NCI-H146 treated with DMSO at 0.1 percent for 48 hours (cell line): ENCODE measurements around the gene SOAT1.
"Not testable (repeated sequence)": the region's sequence is repeated elsewhere in the genome, so short reads cannot be mapped to it uniquely, and the experiment has no call there.

Experiments used
- DNase-seq: peaks from one replicate; lab custom pipeline; 2025; ENCODE audit not compliant: unreplicated experiment; lab: John Stamatoyannopoulos, UW

The SOAT1 gene

DNA sequence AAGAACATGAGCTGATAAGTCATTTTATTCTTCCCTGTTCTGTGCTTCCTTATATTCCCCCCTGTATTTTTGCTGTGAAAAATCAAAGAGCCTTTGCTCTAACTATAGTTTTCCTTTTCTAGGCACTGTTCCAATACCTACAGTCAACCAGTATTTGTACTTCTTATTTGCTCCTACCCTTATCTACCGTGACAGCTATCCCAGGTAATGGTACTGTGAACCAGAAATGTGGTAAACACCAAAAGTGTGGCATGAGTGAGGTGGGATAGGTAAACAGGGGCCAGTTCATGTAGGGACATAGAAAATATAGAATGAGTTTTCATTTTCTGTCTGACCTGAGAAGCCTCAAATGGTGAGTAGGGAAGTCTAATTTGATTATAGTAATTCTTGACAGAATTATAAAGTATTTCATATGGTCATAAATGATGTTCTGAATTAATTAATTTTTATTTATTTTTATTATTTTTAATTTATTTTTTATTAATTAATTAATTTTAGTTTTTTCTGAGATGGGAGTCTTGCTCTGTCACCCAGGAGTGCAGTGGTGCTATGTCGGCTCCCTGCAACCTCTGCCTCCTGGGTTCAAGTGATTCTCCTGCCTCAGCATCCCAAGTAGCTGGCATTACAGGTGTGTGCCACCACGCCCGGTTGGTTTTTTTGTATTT, 49.3 kb downstream of the SOAT1 start:
- no peak for DNase-seq

DNA sequence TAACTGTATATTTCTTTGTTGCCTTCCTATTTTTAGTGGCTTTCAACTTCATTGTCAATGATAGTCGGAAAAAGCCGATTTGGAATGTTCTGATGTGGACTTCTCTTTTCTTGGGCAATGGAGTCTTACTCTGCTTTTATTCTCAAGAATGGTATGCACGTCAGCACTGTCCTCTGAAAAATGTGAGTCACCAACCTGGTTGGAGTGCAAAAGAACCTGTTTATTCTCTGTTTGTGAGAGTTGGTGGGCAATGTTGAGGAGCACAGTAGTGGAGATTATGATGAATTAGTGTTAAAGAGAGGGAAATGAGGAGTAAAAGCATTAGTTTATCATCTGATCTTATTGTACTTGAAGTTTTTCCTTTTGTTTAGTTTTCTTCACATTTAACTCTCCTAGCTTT, 57.7 kb downstream of the SOAT1 start:
- DNase-seq: no peak

DNA sequence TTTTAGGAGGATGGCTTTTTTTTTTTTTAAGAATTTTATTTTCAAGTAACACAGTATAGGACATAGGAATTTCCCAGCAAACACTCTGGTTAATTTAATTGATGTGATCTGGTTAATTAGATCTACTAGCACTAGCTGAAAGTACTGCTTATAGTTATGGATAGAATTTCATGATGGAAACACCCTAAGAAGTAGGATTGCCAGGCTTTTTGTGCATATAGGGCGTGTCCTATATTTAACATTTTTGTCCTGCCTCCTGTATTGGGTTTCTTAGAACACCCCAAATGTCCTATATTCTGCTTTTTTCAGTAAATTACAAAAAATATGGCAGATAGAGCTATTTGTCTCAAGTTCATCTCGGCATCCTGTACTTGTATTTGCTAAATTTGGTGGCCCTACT, 58.6 kb downstream of the SOAT1 start:
- no peak for DNase-seq

DNA sequence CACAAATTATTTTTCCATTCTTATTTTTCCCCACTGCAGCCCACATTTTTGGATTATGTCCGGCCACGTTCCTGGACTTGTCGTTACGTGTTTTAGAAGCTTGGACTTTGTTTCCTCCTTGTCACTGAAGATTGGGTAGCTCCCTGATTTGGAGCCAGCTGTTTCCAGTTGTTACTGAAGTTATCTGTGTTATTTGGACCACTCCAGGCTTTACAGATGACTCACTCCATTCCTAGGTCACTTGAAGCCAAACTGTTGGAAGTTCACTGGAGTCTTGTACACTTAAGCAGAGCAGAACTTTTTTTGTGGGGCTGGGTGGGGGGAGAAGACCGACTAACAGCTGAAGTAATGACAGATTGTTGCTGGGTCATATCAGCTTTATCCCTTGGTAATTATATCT, 59.9 kb downstream of the SOAT1 start:
- no peak for DNase-seq

DNA sequence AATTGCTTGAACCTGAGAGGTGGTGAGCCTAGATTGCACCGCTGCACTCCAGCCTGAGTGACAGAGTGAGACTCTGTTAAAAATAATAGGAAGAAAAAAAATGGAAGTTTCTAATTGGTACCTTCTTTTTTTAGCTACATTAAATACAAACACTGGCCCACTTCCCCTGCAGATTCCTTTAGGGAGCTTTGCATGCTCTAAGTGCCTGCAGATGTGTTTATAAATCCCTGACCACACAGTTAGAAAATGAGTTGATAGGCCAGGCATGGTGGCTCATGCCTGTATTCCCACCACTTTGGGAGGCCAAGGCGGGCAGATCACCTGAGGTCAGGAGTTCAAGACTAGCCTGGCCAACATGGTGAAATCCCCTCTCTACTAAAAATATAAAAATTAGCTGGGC, 68.0 kb downstream of the SOAT1 start:
- DNase-seq: not testable (repeated sequence)

DNA sequence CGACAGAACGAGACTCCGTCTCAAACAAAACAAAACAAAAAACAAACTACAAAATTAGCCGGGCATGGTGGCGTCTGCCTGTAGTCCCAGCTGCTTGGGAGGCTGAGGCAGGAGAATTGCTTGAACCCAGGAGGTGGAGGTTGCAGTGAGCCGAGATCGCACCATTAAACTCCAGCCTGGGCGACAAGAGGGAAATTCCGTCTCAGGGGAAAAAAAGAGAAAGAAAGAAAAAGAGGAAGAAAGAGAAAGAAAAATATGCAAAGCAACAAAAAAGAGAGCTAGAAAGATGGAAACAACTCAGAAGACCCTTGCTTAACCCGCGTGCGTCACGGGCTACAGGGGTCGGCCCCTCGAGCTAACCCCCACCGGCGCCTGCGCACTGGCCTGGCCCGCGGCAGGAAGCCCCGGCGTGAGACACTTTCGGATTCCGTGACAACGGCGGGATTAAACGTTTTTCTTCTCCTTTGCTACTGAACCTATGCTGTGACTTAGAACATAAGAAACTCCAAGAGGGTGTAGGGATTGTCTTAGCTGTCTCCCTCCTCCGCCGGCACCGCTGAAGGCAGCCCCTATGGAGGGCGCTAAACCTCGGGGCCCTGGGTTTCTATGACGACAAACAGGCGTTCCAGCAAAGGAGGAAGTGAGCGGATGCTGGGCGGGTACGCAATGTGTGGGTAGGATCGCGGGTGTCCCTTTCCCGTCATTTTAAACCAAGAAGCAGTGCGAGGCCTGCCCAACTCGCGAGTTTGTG, 71.9 kb downstream of the SOAT1 start, which contains the start of gene AXDND1:
TSS of gene AXDND1 (plus strand) at position 630 of the 751 bp plus-strand sequence. CDS start 539 bp downstream, outside the sequence.
- peak; percentile 65 for DNase-seq

- DNase-seq: no peak
These were observed 72.7 kb downstream of the SOAT1 start for GRCh38 chr1:179366093-179366800.

GRCh38 chr1:179369751-179370341, 76.2 kb downstream of the SOAT1 start:
- DNase-seq: peak; percentile 66

DNA sequence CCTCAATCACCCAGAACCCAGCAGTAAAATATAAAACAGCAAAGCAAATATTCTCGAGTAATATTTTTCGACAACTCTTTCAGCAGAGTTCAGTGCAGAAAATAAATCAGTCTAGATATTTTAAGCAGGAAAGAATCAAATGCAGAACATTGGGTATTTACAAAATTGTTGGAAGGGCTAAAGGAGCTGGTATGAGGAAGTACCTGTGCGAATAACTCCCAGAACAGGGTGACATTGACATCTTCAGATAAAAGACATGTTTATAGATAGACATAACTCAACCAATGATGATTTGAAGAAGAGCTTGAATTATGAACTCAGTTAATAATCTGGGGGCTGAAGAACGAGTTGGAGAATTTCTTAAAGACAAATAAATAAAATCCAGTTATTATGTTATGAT, 78.6 kb downstream of the SOAT1 start:
- DNase-seq: no peak

DNA sequence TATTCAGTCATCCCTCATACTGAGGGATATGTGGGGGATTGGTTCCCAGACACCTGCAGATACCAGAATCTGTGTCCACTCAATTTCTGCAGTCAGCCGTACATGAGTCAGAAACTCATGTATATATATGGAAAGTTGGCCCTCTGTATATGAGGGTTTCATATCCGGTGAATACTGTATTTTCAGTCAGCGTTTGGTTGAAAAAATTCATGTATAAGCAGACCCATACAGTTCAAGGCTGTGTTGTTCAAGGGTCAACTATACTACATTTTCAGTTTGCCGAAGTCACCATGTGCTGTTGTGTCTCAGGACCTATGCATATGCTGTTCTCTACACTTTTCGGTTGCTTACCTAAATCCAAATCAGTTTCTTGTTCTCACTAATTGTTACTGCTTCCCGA, 82.6 kb downstream of the SOAT1 start:
- no peak for DNase-seq

DNA sequence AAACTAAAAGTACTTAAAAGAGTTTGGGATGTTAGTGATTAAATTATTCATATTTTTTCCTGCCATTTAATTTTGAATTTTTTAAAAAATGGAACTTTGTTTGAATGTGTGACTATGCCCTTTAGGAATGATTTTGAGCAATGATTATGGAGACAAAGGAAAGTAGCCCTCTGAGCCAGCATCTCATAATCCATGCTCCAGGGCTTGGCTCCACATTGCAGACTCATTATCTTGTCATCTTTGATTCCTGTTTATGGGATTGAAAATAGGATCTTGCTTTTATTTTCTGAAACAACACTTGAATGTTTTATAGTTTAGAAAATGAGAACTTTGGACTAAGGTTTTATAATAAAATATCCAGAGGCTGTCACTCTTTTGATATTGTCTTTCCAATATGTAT, 86.7 kb downstream of the SOAT1 start:
- no peak for DNase-seq

DNA sequence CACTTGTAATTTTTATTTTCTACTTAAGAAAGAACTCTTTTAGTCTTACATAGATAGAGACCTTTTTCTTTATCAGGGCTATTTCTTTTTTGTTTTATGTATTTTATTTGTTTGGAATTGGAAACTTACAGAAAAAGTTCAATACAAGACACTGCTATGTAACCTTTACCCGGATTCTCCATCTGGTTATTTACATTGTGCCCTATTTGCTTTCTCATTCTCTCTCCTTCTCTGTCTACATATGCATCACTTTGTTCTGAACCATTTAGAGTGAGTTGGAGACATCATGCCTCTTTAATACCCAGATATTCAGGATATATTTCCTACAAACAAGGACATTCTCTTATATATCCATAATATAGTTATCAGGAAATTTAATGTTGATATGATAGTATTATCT, 90.4 kb downstream of the SOAT1 start:
- DNase-seq: no peak

GRCh38 chr1:179385510-179385909, 91.9 kb downstream of the SOAT1 start:
- DNase-seq: no peak

DNA sequence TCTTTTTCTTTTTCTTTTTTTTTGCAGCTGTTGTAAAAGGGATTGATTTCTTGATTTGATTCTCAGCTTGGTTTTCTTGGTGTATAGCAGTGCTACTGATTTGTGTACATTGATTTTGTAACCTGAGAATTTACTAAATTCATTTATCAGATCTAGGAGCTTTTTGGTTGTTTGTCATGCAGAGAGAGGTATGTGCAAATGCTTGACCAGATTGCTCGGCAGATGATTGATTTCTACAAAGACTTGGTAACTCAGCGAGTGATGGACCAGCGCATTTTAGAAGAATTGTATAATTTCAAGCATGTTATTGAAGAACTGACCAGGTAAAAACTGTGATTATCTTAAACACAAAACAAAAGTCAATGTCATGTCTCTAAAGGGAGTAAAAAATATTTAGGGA, 100.1 kb downstream of the SOAT1 start:
- no peak for DNase-seq

GRCh38 chr1:179399399-179399798, 105.8 kb downstream of the SOAT1 start:
- DNase-seq: not testable (repeated sequence)
